ENCODE results near the gene SRSF12. TPM values are rescaled to one million over a fixed set of nuclear protein-coding genes. Genes with fewer than 3 reads are reported as not detected.

The SRSF12 gene
- total and polyA plus RNA-seq, 4 donors: 0.49 to 4.0 (median 0.67) TPM

- H3K27ac ChIP-seq (ENCODE audit: low read depth in 1 of 2, low read length in 1 of 2): no peak overlapping the region
- no peaks in the 10 kb centered on the region for H3K9me3 ChIP-seq (ENCODE audit: control insufficient read depth in 4 of 4, insufficient read depth in 3 of 4, low read length in 3 of 4)
- H3K27me3 ChIP-seq (ENCODE audit: control insufficient read depth in 3 of 3, insufficient read depth in 3 of 3, low read length in 2 of 3): no peaks in the 10 kb centered on the region
- DNase-seq (peak in 2 of 3 donors; percentile 10 to 15), ATAC-seq (ENCODE audit: insufficient read depth, low FRiP score) (no peak)
- no peak overlapping the region for H3K4me3 ChIP-seq
- H3K36me3 ChIP-seq (ENCODE audit: control insufficient read depth in 4 of 4, insufficient read depth in 4 of 4, low read length in 4 of 4): peaks cover 3 to 32% (median 17%) of the 10 kb centered on the region in 4 donors
- WGBS, 2 donors: 6 to 35% methylated on average over 1 of the region's 1 CpG
- no peak for TF ChIP-seq CTCF (IDR thresholded peaks at IDR 0.05; ENCODE audit: control extremely low read depth, extremely low read depth)
- peaks cover 0 to 18% (median 9%) of the 10 kb centered on the region in 5 donors for H3K4me1 ChIP-seq (ENCODE audit: control insufficient read depth in 5 of 5, insufficient read depth in 5 of 5, low read length in 5 of 5)
- H3K9ac ChIP-seq (ENCODE audit: insufficient read depth in 1 of 2, low read length in 2 of 2): no peak overlapping the region
These were observed 30.0 kb downstream of the SRSF12 start for GRCh38 chr6:89087881-89088280.

- DNase-seq (no peak), ATAC-seq (ENCODE audit: insufficient read depth, low FRiP score) (no peak)
- peaks cover 0 to 19% (median 9%) of the 10 kb centered on the region in 5 donors for H3K4me1 ChIP-seq (ENCODE audit: control insufficient read depth in 5 of 5, insufficient read depth in 5 of 5, low read length in 5 of 5)
- peaks cover 3 to 42% (median 26%) of the 10 kb centered on the region in 4 donors for H3K36me3 ChIP-seq (ENCODE audit: control insufficient read depth in 4 of 4, insufficient read depth in 4 of 4, low read length in 4 of 4)
- no peaks in the 10 kb centered on the region for H3K27me3 ChIP-seq (ENCODE audit: control insufficient read depth in 3 of 3, insufficient read depth in 3 of 3, low read length in 2 of 3)
- H3K9ac ChIP-seq (ENCODE audit: insufficient read depth in 1 of 2, low read length in 2 of 2): no peak overlapping the region
- no peaks in the 10 kb centered on the region for H3K9me3 ChIP-seq (ENCODE audit: control insufficient read depth in 4 of 4, insufficient read depth in 3 of 4, low read length in 3 of 4)
- no peak overlapping the region for H3K4me3 ChIP-seq
- 93 to 96% methylated on average over 12 of the region's 12 CpGs for whole genome bisulfite sequencing, 2 donors
- no peak overlapping the region for H3K27ac ChIP-seq (ENCODE audit: low read depth in 1 of 2, low read length in 1 of 2)
- no peak for TF ChIP-seq CTCF (IDR thresholded peaks at IDR 0.05; ENCODE audit: control extremely low read depth, extremely low read depth)
These were observed 32.3 kb downstream of the SRSF12 start for GRCh38 chr6:89085409-89086205.

GRCh38 chr6:89084954-89085353 lies 32.9 kb downstream of the SRSF12 start:
- H3K27me3 ChIP-seq (ENCODE audit: control insufficient read depth in 3 of 3, insufficient read depth in 3 of 3, low read length in 2 of 3): no peaks in the 10 kb centered on the region
- H3K36me3 ChIP-seq (ENCODE audit: control insufficient read depth in 4 of 4, insufficient read depth in 4 of 4, low read length in 4 of 4): peaks cover 3 to 42% (median 26%) of the 10 kb centered on the region in 4 donors
- H3K4me3 ChIP-seq: no peak overlapping the region
- DNase-seq (peak in 1 of 3 donors; percentile 13), ATAC-seq (ENCODE audit: insufficient read depth, low FRiP score) (no peak)
- 39 to 55% methylated on average over 3 of the region's 3 CpGs for WGBS, 2 donors
- no peak for TF ChIP-seq CTCF (IDR thresholded peaks at IDR 0.05; ENCODE audit: control extremely low read depth, extremely low read depth)
- H3K9me3 ChIP-seq (ENCODE audit: control insufficient read depth in 4 of 4, insufficient read depth in 3 of 4, low read length in 3 of 4): no peaks in the 10 kb centered on the region
- peaks cover 0 to 19% (median 9%) of the 10 kb centered on the region in 5 donors for H3K4me1 ChIP-seq (ENCODE audit: control insufficient read depth in 5 of 5, insufficient read depth in 5 of 5, low read length in 5 of 5)
- H3K27ac ChIP-seq (ENCODE audit: low read depth in 1 of 2, low read length in 1 of 2): no peak overlapping the region
- no peak overlapping the region for H3K9ac ChIP-seq (ENCODE audit: insufficient read depth in 1 of 2, low read length in 2 of 2)

Data from lung (tissue), 12 donors.